H1 (cell line): ENCODE measurements around the gene GALNT9. TPM values are rescaled to one million over a fixed set of nuclear protein-coding genes. Genes with fewer than 3 reads are reported as not detected.

ENCODE experiments used
- CTCF ChIA-PET: fragments of 300-600 bp; sonication (Branson Sonifier 250); formaldehyde crosslinking; loops from one replicate; lab custom pipeline; 2021; ENCODE audit not compliant: partially characterized antibody; lab: Charles Lee
- POLR2A ChIA-PET: fragments of 300-600 bp; sonication (Branson Sonifier 250); formaldehyde crosslinking; loops from one replicate; lab custom pipeline; 2021; ENCODE audit warnings: inconsistent platforms; ENCODE audit not compliant: partially characterized antibody; lab: Charles Lee
- DNase-seq, 2 experiments: peaks; one replicate each; pipeline versions ENCODE4 v3.0.0 to v3.0.0-alpha.2; 2010 to 2022; ENCODE audit warnings: low spot score in 2 of 2, low read depth in 1 of 2, mixed read lengths in 1 of 2
- FAIRE-seq: peaks from 2 replicates; lab custom pipeline; 2011; peaks lifted over from hg19 to GRCh38; lab: Jason Lieb, UNC
- H2AFZ ChIP-seq: 2 replicates; pipeline ENCODE4 v1.8.1; 2012; ENCODE audit warnings: low read length, inconsistent platforms
- H2AK5ac ChIP-seq: 2 replicates; pipeline ENCODE4 v1.6.1; 2013; ENCODE audit warnings: low read depth, low read length
- H2BK120ac ChIP-seq: replicated peaks from 2 replicates; pipeline ENCODE3; 2013; ENCODE audit warnings: low read depth, low read length, inconsistent platforms
- H2BK12ac ChIP-seq: 2 replicates; pipeline ENCODE4 v1.6.1; 2013; ENCODE audit warnings: low read depth, low read length
- H2BK15ac ChIP-seq: 2 replicates; pipeline ENCODE4 v1.6.1; 2013; ENCODE audit warnings: low read length
- H2BK20ac ChIP-seq: 2 replicates; pipeline ENCODE4 v1.6.1; 2013; ENCODE audit warnings: low read length
- H2BK5ac ChIP-seq: 2 replicates; pipeline ENCODE4 v1.6.1; 2013; ENCODE audit warnings: low read depth, low read length
- H3K14ac ChIP-seq: 2 replicates; pipeline ENCODE4 v1.6.1; 2013; ENCODE audit warnings: inconsistent platforms; ENCODE audit not compliant: insufficient read length
- H3K18ac ChIP-seq: 2 replicates; pipeline ENCODE4 v1.6.1; 2013; ENCODE audit warnings: low read length; ENCODE audit errors: extremely low read depth
- H3K23ac ChIP-seq: 2 replicates; pipeline ENCODE4 v1.6.1; 2013; ENCODE audit warnings: inconsistent platforms; ENCODE audit not compliant: insufficient read length
- H3K23me2 ChIP-seq: 2 replicates; pipeline ENCODE4 v1.6.1; 2013; ENCODE audit warnings: low read depth, low read length
- H3K27ac ChIP-seq: 2 replicates; pipeline ENCODE4 v1.6.1; 2011; ENCODE audit warnings: low read depth, low read length, inconsistent platforms
- H3K27me3 ChIP-seq, 4 experiments: replicated peaks in 1 of 4; 1 replicate in 1 of 4; 2 replicates in 3 of 4; pipeline versions ENCODE4 v1.6.1 to v1.8.1; 2011 to 2013; ENCODE audit warnings: low read length in 3 of 4, mild to moderate bottlenecking in 3 of 4, inconsistent platforms in 2 of 4, mixed read lengths in 2 of 4, moderate library complexity in 1 of 4; ENCODE audit not compliant: control insufficient read depth in 3 of 4, insufficient read depth in 3 of 4; ENCODE audit errors: extremely low read depth in 1 of 4
- H3K36me3 ChIP-seq, 4 experiments: 2 replicates each; pipeline versions ENCODE4 v1.6.1 to v1.8.1; 2011 to 2013; ENCODE audit warnings: mild to moderate bottlenecking in 4 of 4, low read length in 3 of 4, moderate library complexity in 2 of 4, control low read depth in 1 of 4, inconsistent platforms in 1 of 4; ENCODE audit not compliant: insufficient read depth in 4 of 4, control insufficient read depth in 2 of 4
- H3K4ac ChIP-seq: replicated peaks from 2 replicates; pipeline ENCODE3; 2013; ENCODE audit warnings: low read length, low read depth, mixed read lengths, inconsistent platforms; ENCODE audit not compliant: insufficient read length
- H3K4me1 ChIP-seq, 4 experiments: replicated peaks in 1 of 4; 1 replicate in 1 of 4; 2 replicates in 3 of 4; pipeline versions ENCODE4 v1.6.1 to v1.8.1; 2011 to 2013; ENCODE audit warnings: low read length in 3 of 4, inconsistent platforms in 2 of 4, mixed read lengths in 1 of 4; ENCODE audit not compliant: insufficient read depth in 4 of 4, control insufficient read depth in 3 of 4
- H3K4me2 ChIP-seq, 2 experiments: 2 replicates each; pipeline versions ENCODE4 v1.6.1 to v1.8.1; 2011 to 2013; ENCODE audit warnings: low read depth in 2 of 2, low read length in 2 of 2, control low read depth in 1 of 2, inconsistent platforms in 1 of 2, mild to moderate bottlenecking in 1 of 2; ENCODE audit not compliant: insufficient read depth in 1 of 2
- H3K4me3 ChIP-seq, 4 experiments: fragments of 200-600, 300-600 bp in 1 of 4; sonication (generic), shearing (Covaris generic), sonication (Bioruptor Twin) in 1 of 4; 2 replicates each; pipeline versions ENCODE4 v1.5.1 to v1.8.1; 2011 to 2016; ENCODE audit warnings: low read length in 4 of 4, low read depth in 3 of 4, control low read depth in 2 of 4, inconsistent platforms in 2 of 4, mild to moderate bottlenecking in 2 of 4, mixed read lengths in 1 of 4, moderate library complexity in 1 of 4; ENCODE audit not compliant: insufficient read depth in 2 of 4; ENCODE audit errors: extremely low read depth in 1 of 4
- H3K56ac ChIP-seq: replicated peaks from 2 replicates; pipeline ENCODE3; 2013; ENCODE audit warnings: low read depth, mild to moderate bottlenecking, mixed read lengths, low read length, inconsistent platforms; ENCODE audit not compliant: insufficient read length
- H3K79me1 ChIP-seq: 2 replicates; pipeline ENCODE4 v1.6.1; 2013; ENCODE audit warnings: low read depth, low read length, control low read depth
- H3K79me2 ChIP-seq, 2 experiments: 2 replicates each; pipeline versions ENCODE4 v1.6.1 to v1.8.1; 2012 to 2013; ENCODE audit warnings: low read length in 2 of 2, mild to moderate bottlenecking in 2 of 2, inconsistent platforms in 1 of 2; ENCODE audit not compliant: insufficient read depth in 2 of 2, control insufficient read depth in 1 of 2
- H3K9ac ChIP-seq, 4 experiments: replicated peaks in 1 of 4; 1 replicate in 1 of 4; 2 replicates in 3 of 4; pipeline versions ENCODE4 v1.6.1 to v1.8.1; 2011 to 2013; ENCODE audit warnings: low read depth in 3 of 4, low read length in 3 of 4, control low read depth in 2 of 4, mild to moderate bottlenecking in 2 of 4, moderate library complexity in 2 of 4, inconsistent platforms in 1 of 4; ENCODE audit errors: extremely low read depth in 1 of 4
- H3K9me3 ChIP-seq, 2 experiments: 2 replicates each; pipeline versions ENCODE4 v1.6.1 to v1.8.1; 2012 to 2013; ENCODE audit warnings: mild to moderate bottlenecking in 2 of 2, moderate library complexity in 2 of 2, control low read depth in 1 of 2, inconsistent platforms in 1 of 2, low read depth in 1 of 2, low read length in 1 of 2, mixed read lengths in 1 of 2; ENCODE audit not compliant: insufficient read depth in 2 of 2
- H4K20me1 ChIP-seq, 2 experiments: replicated peaks in 1 of 2; 2 replicates each; pipeline versions ENCODE3 to v1.8.1; 2011 to 2013; ENCODE audit warnings: inconsistent platforms in 2 of 2, low read length in 2 of 2, mild to moderate bottlenecking in 1 of 2; ENCODE audit not compliant: insufficient read depth in 2 of 2, control insufficient read depth in 1 of 2
- H4K5ac ChIP-seq: 2 replicates; pipeline ENCODE4 v1.6.1; 2013; ENCODE audit warnings: low read length, low read depth, mixed read lengths, inconsistent platforms; ENCODE audit not compliant: insufficient read length
- H4K8ac ChIP-seq: 2 replicates; pipeline ENCODE4 v1.8.0; 2013; ENCODE audit warnings: mild to moderate bottlenecking, moderate library complexity, low read length, inconsistent platforms; ENCODE audit not compliant: insufficient read depth; ENCODE audit errors: extremely low read depth
- H4K91ac ChIP-seq: replicated peaks from 2 replicates; pipeline ENCODE3; 2013; ENCODE audit warnings: low read length, mixed read lengths, inconsistent platforms; ENCODE audit not compliant: insufficient read length
- CHD1 ChIP-seq: IDR thresholded peaks from 2 replicates; pipeline ENCODE4 v1.6.1; 2012; ENCODE audit warnings: low read depth, low read length, improper control_type of control experiment
- CTBP2 ChIP-seq: IDR thresholded peaks from 2 replicates; pipeline ENCODE4 v1.7.0; 2011; ENCODE audit warnings: borderline replicate concordance, mild to moderate bottlenecking, moderate library complexity, mixed read lengths, low read length; ENCODE audit not compliant: insufficient read depth, insufficient read length
- KDM5A ChIP-seq: fragments of 200-600 bp; IDR thresholded peaks from 2 replicates; pipeline ENCODE4 v1.7.1; 2012; ENCODE audit warnings: mild to moderate bottlenecking, low read length, inconsistent platforms, mixed read lengths
- SRF ChIP-seq: IDR thresholded peaks from 2 replicates; pipeline ENCODE4 v1.6.1; 2011; ENCODE audit warnings: mild to moderate bottlenecking, low read depth, low read length, moderate library complexity
- WGBS, 2 experiments: shearing (Covaris generic) in 1 of 2; methylation state at CpG; one replicate each; pipeline versions ENCODE4 v1.1.6 to v1.1.7; 2013 to 2015; ENCODE audit warnings: low lambda C conversion rate in 2 of 2, mixed read lengths in 2 of 2, inconsistent platforms in 1 of 2, low coverage in 1 of 2, missing lambda C conversion rate in 1 of 2; ENCODE audit not compliant: insufficient replicate concordance in 2 of 2, insufficient coverage in 1 of 2, insufficient read length in 1 of 2; ENCODE audit errors: extremely low coverage in 1 of 2, missing lambda C conversion rate in 1 of 2; 5-methylcytosine and 5-hydroxymethylcytosine counted together
- polyA plus RNA-seq, 7 experiments: library from polyadenylated mRNA; depleted of rRNA in 3 of 7; stranded (reverse) in 5 of 7; unstranded in 2 of 7; fragments of >200 nt in 5 of 7; fragments of 200-250 nt in 2 of 7; gene quantifications; 1 replicate in 5 of 7; 2 replicates in 1 of 7; 4 replicates in 1 of 7; pipeline versions ENCODE4 v1.2.1 to v1.2.3, GENCODE V29; 2011 to 2013; ENCODE audit warnings: missing spikeins in 2 of 7, mixed read lengths in 2 of 7
- total RNA-seq: library from RNA; stranded (reverse); fragmentation: NEBNext Ultra II Directional; extraction: Animal tissue kit (Norgen Biotek cat#: 25700); gene quantifications from 2 replicates; pipeline ENCODE4 v1.2.1, GENCODE V29; 2021

Gene GALNT9
- total and polyA plus RNA-seq, 2 of the 8 experiments (the other 6 are each of a cell fraction or from before 2014, with no cell fraction given) = 2.0 to 3.6 TPM

DNA sequence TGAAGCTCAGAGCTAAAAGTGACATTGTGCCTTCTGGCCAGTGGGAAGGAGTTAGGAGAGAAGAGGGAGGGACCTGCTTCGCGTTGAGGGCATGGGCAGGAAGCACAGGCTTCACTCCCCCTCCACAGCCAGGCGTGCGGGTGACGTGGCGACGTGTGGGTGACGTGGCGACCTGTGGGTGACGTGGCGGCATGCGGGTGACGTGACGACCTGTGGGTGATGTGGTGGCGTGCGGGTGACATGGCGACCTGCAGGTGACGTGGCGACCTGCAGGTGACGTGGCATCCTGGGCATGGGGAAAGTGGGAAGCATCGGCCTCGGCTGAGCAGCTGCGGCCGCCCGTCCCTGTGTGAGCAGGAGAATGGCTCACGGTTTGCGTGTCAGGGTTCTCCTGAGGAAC, 8.2 kb upstream of the GALNT9 start:
- WGBS, 2 experiments = 93% methylated on average over 25 of the region's 27 CpGs; no CpG with 5 or more reads in 1 of the 2 experiments
- Histone ChIP-seq H3K14ac (no peak overlapping the region), H3K4ac (no peak overlapping the region), H2BK120ac (no peak overlapping the region), H3K4me1 (peaks cover 0 to 2% (median 2%) of the 10 kb centered on the region in 4 experiments; a peak in 3 of 7 replicates), H3K23me2 (peaks cover 3% of the 10 kb centered on the region; the same call in 1 of the 2 replicates), H4K8ac (peak overlapping the region; percentile 63; the same call in 1 of the 2 replicates), H4K20me1 (peaks cover 0 to 1% of the 10 kb centered on the region in 2 experiments), H3K27me3 (peaks cover 0 to 37% (median 12%) of the 10 kb centered on the region in 4 experiments; a peak in 5 of 7 replicates), H3K56ac (no peak overlapping the region), H4K91ac (no peak overlapping the region), H3K23ac (no peak overlapping the region), H2AFZ (no peak overlapping the region), H3K36me3 (no peaks in the 10 kb centered on the region), H3K4me3 (no peak overlapping the region), H3K18ac (no peak overlapping the region), H2BK20ac (no peak overlapping the region), H4K5ac (no peak overlapping the region), H3K79me1 (no peaks in the 10 kb centered on the region), H3K9me3 (peaks cover 0 to 2% of the 10 kb centered on the region in 2 experiments; a peak in 2 of 4 replicates), H2BK12ac (no peak overlapping the region), H3K9ac (no peak overlapping the region), H3K79me2 (no peaks in the 10 kb centered on the region), H3K27ac (no peak overlapping the region), H2AK5ac (no peak overlapping the region), H2BK5ac (no peak overlapping the region), H2BK15ac (no peak overlapping the region), H3K4me2 (no peak overlapping the region)
- ChIA-PET CTCF (interaction anchor here (1.0 to 1.6 kb wide), 6 partner anchors 10 to 80 kb away, joined by 3 to 6 read pairs (median 4); no protein-coding TSS in a partner anchor), POLR2A (no interaction called here)
- DNase-seq (no peak), FAIRE-seq (no peak)
- TF ChIP-seq SRF (no peak), KDM5A (no peak), CTBP2 (no peak), CHD1 (no peak)
